DLD1 (cell line): ENCODE data around the gene RXRA.

Experiments
- in situ Hi-C: cut with HindIII; loops from 2 replicates; pipeline ENCODE4 v1.10.0; 2017; ENCODE audit warnings: low sequenced_read_pairs

Gene RXRA

GRCh38 chr9:134349936-134350335, 23.7 kb downstream of the RXRA start:
- in situ Hi-C loops: no loop called here

- in situ Hi-C loops: no loop called here
These were observed 24.2 kb downstream of the RXRA start for GRCh38 chr9:134350416-134350994.

- in situ Hi-C loops: no loop called here
These were observed 25.4 kb downstream of the RXRA start for GRCh38 chr9:134351606-134352176.

- in situ Hi-C loops: no loop called here
These were observed 26.1 kb downstream of the RXRA start for GRCh38 chr9:134352247-134352933.

GRCh38 chr9:134353539-134353938, 27.3 kb downstream of the RXRA start:
- in situ Hi-C loops: no loop called here

GRCh38 chr9:134355158-134355557, 28.9 kb downstream of the RXRA start:
- in situ Hi-C loops: no loop called here

- in situ Hi-C loops: no loop called here
These were observed 29.5 kb downstream of the RXRA start for GRCh38 chr9:134355561-134356279.

GRCh38 chr9:134356496-134357470, 30.5 kb downstream of the RXRA start:
- in situ Hi-C loops: no loop called here

GRCh38 chr9:134357631-134358025, 31.4 kb downstream of the RXRA start:
- in situ Hi-C loops: no loop called here

- in situ Hi-C loops: no loop called here
These were observed 31.9 kb downstream of the RXRA start for GRCh38 chr9:134358026-134358661.

- in situ Hi-C loops: no loop called here
These were observed 32.5 kb downstream of the RXRA start for GRCh38 chr9:134358662-134359319.

GRCh38 chr9:134359493-134360179, 33.4 kb downstream of the RXRA start:
- in situ Hi-C loops: no loop called here

- in situ Hi-C loops: no loop called here
These were observed 34.0 kb downstream of the RXRA start for GRCh38 chr9:134360180-134360759.

GRCh38 chr9:134360897-134361296, 34.6 kb downstream of the RXRA start:
- in situ Hi-C loops: no loop called here

GRCh38 chr9:134361426-134361825, 35.2 kb downstream of the RXRA start:
- in situ Hi-C loops: no loop called here

- in situ Hi-C loops: no loop called here
These were observed 35.7 kb downstream of the RXRA start for GRCh38 chr9:134361843-134362414.

GRCh38 chr9:134363450-134363849, 37.2 kb downstream of the RXRA start:
- in situ Hi-C loops: no loop called here

- in situ Hi-C loops: no loop called here
These were observed 38.3 kb downstream of the RXRA start for GRCh38 chr9:134364391-134365114.
